OCI-LY7 (cell line): ENCODE data around the gene GNLY.

Experiments used
- EZH2phosphoT487 ChIP-seq: fragments of 200-600 bp; sonication (generic); IDR thresholded peaks from 2 replicates; pipeline ENCODE4 v1.6.1; 2018; ENCODE audit warnings: low read depth, borderline replicate concordance, mild to moderate bottlenecking, mixed run types, antibody characterized with exemption, low read length, moderate library complexity, mixed read lengths
- TF ChIP-seq, protein P1 (sequence below): fragments of 200-600 bp; sonication (generic); conservative IDR thresholded peaks from 2 replicates; pipeline ENCODE4 v1.5.1; 2014; ENCODE audit warnings: mild to moderate bottlenecking, antibody characterized with exemption, low read length, moderate library complexity, mixed read lengths

- TF ChIP-seq, protein P1, sequence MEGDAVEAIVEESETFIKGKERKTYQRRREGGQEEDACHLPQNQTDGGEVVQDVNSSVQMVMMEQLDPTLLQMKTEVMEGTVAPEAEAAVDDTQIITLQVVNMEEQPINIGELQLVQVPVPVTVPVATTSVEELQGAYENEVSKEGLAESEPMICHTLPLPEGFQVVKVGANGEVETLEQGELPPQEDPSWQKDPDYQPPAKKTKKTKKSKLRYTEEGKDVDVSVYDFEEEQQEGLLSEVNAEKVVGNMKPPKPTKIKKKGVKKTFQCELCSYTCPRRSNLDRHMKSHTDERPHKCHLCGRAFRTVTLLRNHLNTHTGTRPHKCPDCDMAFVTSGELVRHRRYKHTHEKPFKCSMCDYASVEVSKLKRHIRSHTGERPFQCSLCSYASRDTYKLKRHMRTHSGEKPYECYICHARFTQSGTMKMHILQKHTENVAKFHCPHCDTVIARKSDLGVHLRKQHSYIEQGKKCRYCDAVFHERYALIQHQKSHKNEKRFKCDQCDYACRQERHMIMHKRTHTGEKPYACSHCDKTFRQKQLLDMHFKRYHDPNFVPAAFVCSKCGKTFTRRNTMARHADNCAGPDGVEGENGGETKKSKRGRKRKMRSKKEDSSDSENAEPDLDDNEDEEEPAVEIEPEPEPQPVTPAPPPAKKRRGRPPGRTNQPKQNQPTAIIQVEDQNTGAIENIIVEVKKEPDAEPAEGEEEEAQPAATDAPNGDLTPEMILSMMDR: no peak
- no peak for TF ChIP-seq EZH2phosphoT487
Measured at GRCh38 chr2:85659324-85659981, 34.7 kb upstream of the GNLY start.
